Activated naive CD4-positive, alpha-beta T cell treated with anti-CD3 and anti-CD28 coated beads, Interleukin-2, amount 10 ng/mL, durations not matched to agents 7 days and 5 days (primary cell): Measurements from ENCODE around the gene BIN1.

Experiments used
- CTCF ChIA-PET: fragments of 350-600 bp; sonication (Branson Sonifier 250); formaldehyde crosslinking; loops from one replicate; lab custom pipeline; 2021; ENCODE audit warnings: antibody characterized with exemption; lab: Charles Lee
- DNase-seq: peaks from one replicate; pipeline ENCODE4 v3.0.0-alpha.2; 2020
- H3K27ac Mint-ChIP-seq: one replicate; pipeline ENCODE4 v1.8.0; 2021; ENCODE audit warnings: mild to moderate bottlenecking, moderate library complexity, mixed read lengths
- H3K27me3 Mint-ChIP-seq: one replicate; pipeline ENCODE4 v1.8.0; 2021; ENCODE audit warnings: mild to moderate bottlenecking, mixed read lengths
- H3K36me3 Mint-ChIP-seq: one replicate; pipeline ENCODE4 v1.8.0; 2021; ENCODE audit warnings: mixed read lengths
- H3K4me1 Mint-ChIP-seq: one replicate; pipeline ENCODE4 v1.8.0; 2021; ENCODE audit warnings: mixed read lengths
- H3K4me3 Mint-ChIP-seq: one replicate; pipeline ENCODE4 v1.8.0; 2021; ENCODE audit warnings: mild to moderate bottlenecking, moderate library complexity, mixed read lengths
- H3K9me3 Mint-ChIP-seq: one replicate; pipeline ENCODE4 v1.8.0; 2021; ENCODE audit warnings: mixed read lengths

Gene BIN1

GRCh38 chr2:127140538-127140937 is 33.6 kb upstream of the BIN1 start:
- Mint-ChIP-seq H3K27me3 (peaks cover 30% of the 10 kb centered on the region), H3K9me3 (no peaks in the 10 kb centered on the region), H3K4me1 (no peaks in the 10 kb centered on the region), H3K36me3 (no peaks in the 10 kb centered on the region), H3K27ac (no peak overlapping the region), H3K4me3 (no peak overlapping the region)
- no peak for DNase-seq
- CTCF ChIA-PET: interaction anchor here (1.2 kb wide), 1 partner anchor 73 kb away, joined by 4 read pairs; no protein-coding TSS in a partner anchor

- no peaks in the 10 kb centered on the region for H3K36me3 Mint-ChIP-seq
- H3K27ac Mint-ChIP-seq: no peak overlapping the region
- no peak for DNase-seq
- no peaks in the 10 kb centered on the region for H3K4me1 Mint-ChIP-seq
- CTCF ChIA-PET: no interaction called here
- H3K9me3 Mint-ChIP-seq: no peaks in the 10 kb centered on the region
- H3K27me3 Mint-ChIP-seq: peaks cover 30% of the 10 kb centered on the region
- H3K4me3 Mint-ChIP-seq: no peak overlapping the region
These were observed 32.8 kb upstream of the BIN1 start for GRCh38 chr2:127139766-127140165.

GRCh38 chr2:127138281-127138680 is 31.3 kb upstream of the BIN1 start:
- peaks cover 27% of the 10 kb centered on the region for H3K27me3 Mint-ChIP-seq
- H3K27ac Mint-ChIP-seq: no peak overlapping the region
- H3K36me3 Mint-ChIP-seq: no peaks in the 10 kb centered on the region
- no peak overlapping the region for H3K4me3 Mint-ChIP-seq
- H3K4me1 Mint-ChIP-seq: no peaks in the 10 kb centered on the region
- CTCF ChIA-PET: no interaction called here
- no peaks in the 10 kb centered on the region for H3K9me3 Mint-ChIP-seq
- DNase-seq: no peak

GRCh38 chr2:127137741-127138140 is 30.8 kb upstream of the BIN1 start:
- no peaks in the 10 kb centered on the region for H3K4me1 Mint-ChIP-seq
- no peak overlapping the region for H3K4me3 Mint-ChIP-seq
- H3K27me3 Mint-ChIP-seq: peaks cover 22% of the 10 kb centered on the region
- no peaks in the 10 kb centered on the region for H3K9me3 Mint-ChIP-seq
- no peak for DNase-seq
- no peaks in the 10 kb centered on the region for H3K36me3 Mint-ChIP-seq
- no peak overlapping the region for H3K27ac Mint-ChIP-seq
- CTCF ChIA-PET: no interaction called here

GRCh38 chr2:127137225-127137624 is 30.3 kb upstream of the BIN1 start:
- CTCF ChIA-PET: no interaction called here
- Mint-ChIP-seq H3K27ac (no peak overlapping the region), H3K4me3 (no peak overlapping the region), H3K36me3 (no peaks in the 10 kb centered on the region), H3K4me1 (no peaks in the 10 kb centered on the region), H3K27me3 (peaks cover 22% of the 10 kb centered on the region), H3K9me3 (no peaks in the 10 kb centered on the region)
- no peak for DNase-seq

- no peaks in the 10 kb centered on the region for H3K4me1 Mint-ChIP-seq
- peaks cover 18% of the 10 kb centered on the region for H3K27me3 Mint-ChIP-seq
- H3K36me3 Mint-ChIP-seq: no peaks in the 10 kb centered on the region
- no peak for DNase-seq
- H3K4me3 Mint-ChIP-seq: no peak overlapping the region
- H3K9me3 Mint-ChIP-seq: no peaks in the 10 kb centered on the region
- CTCF ChIA-PET: interaction anchor here (0.9 kb wide), 1 partner anchor 67 kb away, joined by 3 read pairs; no protein-coding TSS in a partner anchor
- no peak overlapping the region for H3K27ac Mint-ChIP-seq
These were observed 28.2 kb upstream of the BIN1 start for GRCh38 chr2:127134833-127135830.

- no peaks in the 10 kb centered on the region for H3K36me3 Mint-ChIP-seq
- H3K4me1 Mint-ChIP-seq: no peaks in the 10 kb centered on the region
- DNase-seq: no peak
- CTCF ChIA-PET: no interaction called here
- H3K4me3 Mint-ChIP-seq: no peak overlapping the region
- peaks cover 18% of the 10 kb centered on the region for H3K27me3 Mint-ChIP-seq
- H3K27ac Mint-ChIP-seq: no peak overlapping the region
- H3K9me3 Mint-ChIP-seq: no peaks in the 10 kb centered on the region
These were observed 27.3 kb upstream of the BIN1 start for GRCh38 chr2:127134235-127134634.

- H3K27ac Mint-ChIP-seq: no peak overlapping the region
- H3K9me3 Mint-ChIP-seq: no peaks in the 10 kb centered on the region
These were observed 26.8 kb upstream of the BIN1 start for GRCh38 chr2:127133793-127134192.

GRCh38 chr2:127130421-127130820 is 23.5 kb upstream of the BIN1 start:
- no peaks in the 10 kb centered on the region for H3K4me1 Mint-ChIP-seq

More at GRCh38 chr2:127133793-127134192, 26.8 kb upstream of the BIN1 start:
- no peak for DNase-seq
- Mint-ChIP-seq H3K4me1 (no peaks in the 10 kb centered on the region), H3K27me3 (peaks cover 18% of the 10 kb centered on the region), H3K36me3 (no peaks in the 10 kb centered on the region), H3K4me3 (no peak overlapping the region)
- CTCF ChIA-PET: no interaction called here

GRCh38 chr2:127129937-127130336 is 23.0 kb upstream of the BIN1 start:
- Mint-ChIP-seq H3K4me3 (no peak overlapping the region), H3K4me1 (no peaks in the 10 kb centered on the region)

More at GRCh38 chr2:127130421-127130820, 23.5 kb upstream of the BIN1 start:
- Mint-ChIP-seq H3K4me3 (no peak overlapping the region), H3K36me3 (no peaks in the 10 kb centered on the region), H3K27ac (no peak overlapping the region), H3K27me3 (peaks cover 22% of the 10 kb centered on the region), H3K9me3 (no peaks in the 10 kb centered on the region)
- no peak for DNase-seq
- CTCF ChIA-PET: no interaction called here

GRCh38 chr2:127128445-127128904 is 21.5 kb upstream of the BIN1 start:
- peaks cover 23% of the 10 kb centered on the region for H3K27me3 Mint-ChIP-seq
- DNase-seq: no peak
- H3K9me3 Mint-ChIP-seq: no peaks in the 10 kb centered on the region
- no peaks in the 10 kb centered on the region for H3K4me1 Mint-ChIP-seq
- no peak overlapping the region for H3K4me3 Mint-ChIP-seq
- H3K27ac Mint-ChIP-seq: no peak overlapping the region
- CTCF ChIA-PET: no interaction called here
- no peaks in the 10 kb centered on the region for H3K36me3 Mint-ChIP-seq

More at GRCh38 chr2:127129937-127130336, 23.0 kb upstream of the BIN1 start:
- CTCF ChIA-PET: no interaction called here
- DNase-seq: no peak
- H3K36me3 Mint-ChIP-seq: no peaks in the 10 kb centered on the region
- peaks cover 25% of the 10 kb centered on the region for H3K27me3 Mint-ChIP-seq
- H3K27ac Mint-ChIP-seq: no peak overlapping the region
- no peaks in the 10 kb centered on the region for H3K9me3 Mint-ChIP-seq

- H3K4me3 Mint-ChIP-seq: no peak overlapping the region
- CTCF ChIA-PET: no interaction called here
- H3K4me1 Mint-ChIP-seq: no peaks in the 10 kb centered on the region
These were observed 18.9 kb upstream of the BIN1 start for GRCh38 chr2:127125821-127126220.

GRCh38 chr2:127124426-127124825 is 17.5 kb upstream of the BIN1 start:
- Mint-ChIP-seq H3K27me3 (peaks cover 24% of the 10 kb centered on the region), H3K27ac (no peak overlapping the region), H3K36me3 (no peaks in the 10 kb centered on the region), H3K4me3 (no peak overlapping the region), H3K9me3 (no peaks in the 10 kb centered on the region), H3K4me1 (no peaks in the 10 kb centered on the region)
- CTCF ChIA-PET: no interaction called here
- DNase-seq: no peak

More at GRCh38 chr2:127125821-127126220, 18.9 kb upstream of the BIN1 start:
- Mint-ChIP-seq H3K9me3 (no peaks in the 10 kb centered on the region), H3K36me3 (no peaks in the 10 kb centered on the region), H3K27me3 (peaks cover 22% of the 10 kb centered on the region), H3K27ac (no peak overlapping the region)
- no peak for DNase-seq

- Mint-ChIP-seq H3K27me3 (peaks cover 30% of the 10 kb centered on the region), H3K4me3 (no peak overlapping the region), H3K27ac (no peak overlapping the region), H3K4me1 (no peaks in the 10 kb centered on the region), H3K9me3 (no peaks in the 10 kb centered on the region), H3K36me3 (no peaks in the 10 kb centered on the region)
- CTCF ChIA-PET: no interaction called here
- no peak for DNase-seq
These were observed 15.5 kb upstream of the BIN1 start for GRCh38 chr2:127122361-127123027.
